Glomerular visceral epithelial cell (primary cell): ENCODE measurements around the gene RNF207.
A peak's percentile ranks its signal among the peaks of the same experiment; 100 is the strongest.

Experiments used
- DNase-seq: peaks from one replicate; pipeline ENCODE4 v3.0.0-alpha.2; 2016; ENCODE audit errors: extremely low spot score

RNF207 gene

GRCh38 chr1:6234502-6235295, 28.8 kb downstream of the RNF207 start:
- peak; percentile 64 for DNase-seq

GRCh38 chr1:6235296-6235677, 29.4 kb downstream of the RNF207 start:
- no peak for DNase-seq

GRCh38 chr1:6237093-6237492, 31.2 kb downstream of the RNF207 start:
- no peak for DNase-seq

- DNase-seq: no peak
These were observed 33.4 kb downstream of the RNF207 start for GRCh38 chr1:6239213-6239752.

GRCh38 chr1:6239950-6240768, 34.2 kb downstream of the RNF207 start:
- no peak for DNase-seq

GRCh38 chr1:6241107-6241886, 35.4 kb downstream of the RNF207 start:
- no peak for DNase-seq

- DNase-seq: no peak
These were observed 36.2 kb downstream of the RNF207 start for GRCh38 chr1:6241887-6242740.

- no peak for DNase-seq
These were observed 37.3 kb downstream of the RNF207 start for GRCh38 chr1:6243053-6243834.

GRCh38 chr1:6243993-6244392, 38.1 kb downstream of the RNF207 start, which contains the start of gene HES3:
Gene HES3, plus strand, starts transcription at chr1:6244179. Its CDS starts 187 bp downstream, at chr1:6244366.
- DNase-seq: no peak

GRCh38 chr1:6244401-6245049, 38.6 kb downstream of the RNF207 start:
- no peak for DNase-seq

GRCh38 chr1:6245086-6245868, 39.4 kb downstream of the RNF207 start:
- peak; percentile 82 for DNase-seq

GRCh38 chr1:6245869-6246496, 40.1 kb downstream of the RNF207 start:
- DNase-seq: no peak

- peak; percentile 74 for DNase-seq
These were observed 40.9 kb downstream of the RNF207 start for GRCh38 chr1:6246497-6247467.

GRCh38 chr1:6247651-6248050, 41.7 kb downstream of the RNF207 start:
- DNase-seq: no peak

GRCh38 chr1:6248161-6248776, 42.4 kb downstream of the RNF207 start:
- DNase-seq: no peak

GRCh38 chr1:6248932-6249738, 43.2 kb downstream of the RNF207 start:
- no peak for DNase-seq
